ENCODE data around the gene FBN1.

GRCh38 chr15:48619446-48619845, 26.1 kb downstream of the FBN1 start:
- TF ChIP-seq ELF4 (CRISPR knock-in tag; IDR thresholded peaks at IDR 0.05; ENCODE audit: low read depth), result no peak
- TF ChIP-seq CTCF (IDR thresholded peaks at IDR 0.05), result no peak
- no peak for TF ChIP-seq ATF2 (CRISPR knock-in tag; IDR thresholded peaks at IDR 0.05; ENCODE audit: borderline replicate concordance, low read depth)
- TF ChIP-seq NFYB (CRISPR knock-in tag; conservative IDR thresholded peaks at IDR 0.05; ENCODE audit: low read depth), result no peak
- no peak for TF ChIP-seq MXD4 (CRISPR knock-in tag; IDR thresholded peaks at IDR 0.05; ENCODE audit: borderline replicate concordance)
- TF ChIP-seq RORB (CRISPR knock-in tag; IDR thresholded peaks at IDR 0.05), result no peak
- no peak for TF ChIP-seq ZNF317 (CRISPR knock-in tag; IDR thresholded peaks at IDR 0.05; ENCODE audit: borderline replicate concordance, low read depth)
- TF ChIP-seq KAT7 (CRISPR knock-in tag; IDR thresholded peaks at IDR 0.05; ENCODE audit: borderline replicate concordance), result no peak
- TF ChIP-seq ATF3 (CRISPR knock-in tag; conservative IDR thresholded peaks at IDR 0.05), result no peak
- no peak for TF ChIP-seq ZNF121 (CRISPR knock-in tag; IDR thresholded peaks at IDR 0.05)
- TF ChIP-seq USF2 (CRISPR knock-in tag; IDR thresholded peaks at IDR 0.05), result no peak
- no peak for TF ChIP-seq MAX (CRISPR knock-in tag; IDR thresholded peaks at IDR 0.05)
- TF ChIP-seq MLX (CRISPR knock-in tag; IDR thresholded peaks at IDR 0.05), result no peak
- no peak for TF ChIP-seq NR2C2 (CRISPR knock-in tag; IDR thresholded peaks at IDR 0.05)

Data from WTC11 (cell line).